Measurements from ENCODE around the gene TJP2. TPM values are rescaled to one million over a fixed set of nuclear protein-coding genes. Genes with fewer than 3 reads are reported as not detected.
A peak's percentile ranks its signal among the peaks of the same experiment; 100 is the strongest.

TJP2 gene
- 100 to 1,000 TPM in 3 of 4 donors, 10 to 100 TPM in 1; 96.3 to 240 (median 117) TPM for total RNA-seq

GRCh38 chr9:69173891-69174615, at the start of gene TJP2:
Gene TJP2, plus strand, starts transcription at chr9:69174277. Its CDS starts 96 bp downstream, at chr9:69174373.
- Histone ChIP-seq H3K27me3 (no peaks in the 10 kb centered on the region), H3K27ac (peak within 1 kb of the TSS; percentile 83), H3K36me3 (no peaks in the 10 kb centered on the region), H3K4me1 (peaks cover 73% of the 10 kb centered on the region), H3K9me3 (no peaks in the 10 kb centered on the region), H3K4me3 (peak within 1 kb of the TSS; percentile 62)
- peak; percentile 72 to 86 for DNase-seq (ENCODE audit: low spot score in 2 of 2)
- WGBS: 0% methylated on average over 14 of the region's 93 CpGs
- TF ChIP-seq POLR2AphosphoS5 (IDR thresholded peaks at IDR 0.05) (no peak), POLR2A (IDR thresholded peaks at IDR 0.05) (peak in 1 of 2 donors; percentile 6), CTCF (IDR thresholded peaks at IDR 0.05) (no peak), EP300 (IDR thresholded peaks at IDR 0.05) (no peak)

- Histone ChIP-seq H3K9me3 (no peaks in the 10 kb centered on the region), H3K27ac (peak overlapping the region; percentile 54), H3K36me3 (no peaks in the 10 kb centered on the region), H3K4me3 (no peak overlapping the region), H3K4me1 (peaks cover 27% of the 10 kb centered on the region), H3K27me3 (no peaks in the 10 kb centered on the region)
- 74% methylated on average over 15 of the region's 16 CpGs for WGBS
- DNase-seq (ENCODE audit: low spot score in 2 of 2): peak in 1 of 2 donors; percentile 75
- TF ChIP-seq EP300 (IDR thresholded peaks at IDR 0.05) (no peak), POLR2A (IDR thresholded peaks at IDR 0.05) (no peak)
These were observed 43.3 kb upstream of the TJP2 start for GRCh38 chr9:69130456-69131441.

GRCh38 chr9:69131682-69132081, 42.4 kb upstream of the TJP2 start:
- Histone ChIP-seq H3K9me3 (no peaks in the 10 kb centered on the region), H3K4me3 (no peak overlapping the region), H3K27ac (peak overlapping the region; percentile 54), H3K36me3 (no peaks in the 10 kb centered on the region), H3K27me3 (no peaks in the 10 kb centered on the region), H3K4me1 (peaks cover 27% of the 10 kb centered on the region)
- TF ChIP-seq POLR2AphosphoS5 (IDR thresholded peaks at IDR 0.05) (peak in 1 of 3 donors; percentile 83), EP300 (IDR thresholded peaks at IDR 0.05) (no peak)
- 55% methylated on average over 1 of the region's 1 CpG for WGBS
- peak in 1 of 2 donors; percentile 65 for DNase-seq (ENCODE audit: low spot score in 2 of 2)

- peaks cover 27% of the 10 kb centered on the region for H3K4me1 ChIP-seq
- no peaks in the 10 kb centered on the region for H3K27me3 ChIP-seq
- TF ChIP-seq POLR2A (IDR thresholded peaks at IDR 0.05): no peak
- no peak for TF ChIP-seq EP300 (IDR thresholded peaks at IDR 0.05)
- no peak for TF ChIP-seq POLR2AphosphoS5 (IDR thresholded peaks at IDR 0.05)
- no peak for TF ChIP-seq CTCF (IDR thresholded peaks at IDR 0.05)
- WGBS: 92% methylated on average over 4 of the region's 4 CpGs
- no peak for DNase-seq (ENCODE audit: low spot score in 2 of 2)
- H3K9me3 ChIP-seq: no peaks in the 10 kb centered on the region
- H3K36me3 ChIP-seq: no peaks in the 10 kb centered on the region
- H3K4me3 ChIP-seq: no peak overlapping the region
- H3K27ac ChIP-seq: peak overlapping the region; percentile 54
These were observed 41.7 kb upstream of the TJP2 start for GRCh38 chr9:69132361-69132760.

- TF ChIP-seq EP300 (IDR thresholded peaks at IDR 0.05): no peak
- Histone ChIP-seq H3K9me3 (no peaks in the 10 kb centered on the region), H3K4me3 (no peak overlapping the region), H3K27ac (no peak overlapping the region), H3K27me3 (no peaks in the 10 kb centered on the region), H3K4me1 (peaks cover 27% of the 10 kb centered on the region), H3K36me3 (no peaks in the 10 kb centered on the region)
- peak in 1 of 2 donors; percentile 23 for DNase-seq (ENCODE audit: low spot score in 2 of 2)
- 97% methylated on average over 6 of the region's 6 CpGs for WGBS
These were observed 39.7 kb upstream of the TJP2 start for GRCh38 chr9:69134412-69134811.

- Histone ChIP-seq H3K27ac (no peak overlapping the region), H3K36me3 (no peaks in the 10 kb centered on the region), H3K27me3 (no peaks in the 10 kb centered on the region), H3K4me3 (no peak overlapping the region), H3K9me3 (no peaks in the 10 kb centered on the region), H3K4me1 (peaks cover 16% of the 10 kb centered on the region)
- TF ChIP-seq CTCF (IDR thresholded peaks at IDR 0.05): no peak
- no peak for DNase-seq (ENCODE audit: low spot score in 2 of 2)
- WGBS: 84% methylated on average over 2 of the region's 2 CpGs
These were observed 37.9 kb upstream of the TJP2 start for GRCh38 chr9:69136185-69136584.

Data from suprapubic skin (tissue), 4 donors.